ENCODE measurements around the gene RAE1.

RAE1 gene

GRCh38 chr20:57392512-57393271 is 41.6 kb downstream of the RAE1 start:
- no peak for FAIRE-seq
- DNase-seq (ENCODE audit: insufficient read length, low spot score): no peak
- TF ChIP-seq CTCF (IDR thresholded peaks at IDR 0.05; ENCODE audit: insufficient read depth, missing control alignments): no peak

- no peak for TF ChIP-seq CTCF (IDR thresholded peaks at IDR 0.05; ENCODE audit: insufficient read depth, missing control alignments)
- DNase-seq (ENCODE audit: insufficient read length, low spot score) (no peak), FAIRE-seq (no peak)
These were observed 42.5 kb downstream of the RAE1 start for GRCh38 chr20:57393321-57394120.

GRCh38 chr20:57394121-57395082 is 43.3 kb downstream of the RAE1 start:
- TF ChIP-seq CTCF (IDR thresholded peaks at IDR 0.05; ENCODE audit: insufficient read depth, missing control alignments): no peak
- no peak for DNase-seq (ENCODE audit: insufficient read length, low spot score)
- no peak for FAIRE-seq

- FAIRE-seq (no peak), DNase-seq (ENCODE audit: insufficient read length, low spot score) (no peak)
- no peak for TF ChIP-seq CTCF (IDR thresholded peaks at IDR 0.05; ENCODE audit: insufficient read depth, missing control alignments)
These were observed 44.3 kb downstream of the RAE1 start for GRCh38 chr20:57395111-57395966.

- no peak for DNase-seq (ENCODE audit: insufficient read length, low spot score)
- TF ChIP-seq CTCF (IDR thresholded peaks at IDR 0.05; ENCODE audit: insufficient read depth, missing control alignments): no peak
- no peak for FAIRE-seq
These were observed 45.3 kb downstream of the RAE1 start for GRCh38 chr20:57396212-57396983.

Measured in D721Med (cell line).